ENCODE data around the gene SH2D1B.
"Not testable (repeated sequence)": the region's sequence is repeated elsewhere in the genome, so short reads cannot be mapped to it uniquely, and the experiment has no call there.

The SH2D1B gene

GRCh38 chr1:162412002-162412401, at the start of gene SH2D1B:
TSS of gene SH2D1B (minus strand) at chr1:162412136. CDS start at chr1:162412016, 120 bp downstream.
- DNase-seq (ENCODE audit: low read depth): no peak

- DNase-seq (ENCODE audit: low read depth): no peak
Observed at GRCh38 chr1:162458236-162458635, 46.3 kb upstream of the SH2D1B start.

- DNase-seq (ENCODE audit: low read depth): no peak
Observed at GRCh38 chr1:162456323-162456722, 44.4 kb upstream of the SH2D1B start.

GRCh38 chr1:162454361-162454760, 42.4 kb upstream of the SH2D1B start:
- not testable (repeated sequence) for DNase-seq (ENCODE audit: low read depth)

- no peak for DNase-seq (ENCODE audit: low read depth)
Observed at GRCh38 chr1:162446946-162447345, 35.0 kb upstream of the SH2D1B start.

- no peak for DNase-seq (ENCODE audit: low read depth)
Observed at GRCh38 chr1:162444903-162445302, 33.0 kb upstream of the SH2D1B start.

GRCh38 chr1:162432977-162433713, 21.2 kb upstream of the SH2D1B start:
- DNase-seq (ENCODE audit: low read depth): not testable (repeated sequence)

- DNase-seq (ENCODE audit: low read depth): no peak
Observed at GRCh38 chr1:162430583-162430982, 18.6 kb upstream of the SH2D1B start.

- no peak for DNase-seq (ENCODE audit: low read depth)
Observed at GRCh38 chr1:162422662-162423375, 10.9 kb upstream of the SH2D1B start.

GRCh38 chr1:162421258-162422164, 9.6 kb upstream of the SH2D1B start:
- DNase-seq (ENCODE audit: low read depth): no peak

GRCh38 chr1:162420120-162420519, 8.2 kb upstream of the SH2D1B start:
- DNase-seq (ENCODE audit: low read depth): no peak

GRCh38 chr1:162419450-162419931, 7.6 kb upstream of the SH2D1B start:
- not testable (repeated sequence) for DNase-seq (ENCODE audit: low read depth)

- not testable (repeated sequence) for DNase-seq (ENCODE audit: low read depth)
Observed at GRCh38 chr1:162418584-162418983, 6.6 kb upstream of the SH2D1B start.

- no peak for DNase-seq (ENCODE audit: low read depth)
Observed at GRCh38 chr1:162417650-162418049, 5.7 kb upstream of the SH2D1B start.

GRCh38 chr1:162416909-162417308, 5.0 kb upstream of the SH2D1B start:
- DNase-seq (ENCODE audit: low read depth): no peak

GRCh38 chr1:162416215-162416614, 4.3 kb upstream of the SH2D1B start:
- DNase-seq (ENCODE audit: low read depth): no peak

- no peak for DNase-seq (ENCODE audit: low read depth)
Observed at GRCh38 chr1:162407539-162407938, 4.4 kb downstream of the SH2D1B start.

GRCh38 chr1:162406811-162407210, 5.1 kb downstream of the SH2D1B start:
- DNase-seq (ENCODE audit: low read depth): no peak

GRCh38 chr1:162405800-162406199, 6.1 kb downstream of the SH2D1B start:
- DNase-seq (ENCODE audit: low read depth): no peak

GRCh38 chr1:162404550-162405160, 7.3 kb downstream of the SH2D1B start:
- DNase-seq (ENCODE audit: low read depth): no peak

GRCh38 chr1:162400790-162401355, 11.1 kb downstream of the SH2D1B start:
- DNase-seq (ENCODE audit: low read depth): no peak

Measured in activated T-cell treated with anti-CD3 and anti-CD28 coated beads for 24 hours (primary cell).